ENCODE data around the gene PLEKHB2. TPM values are rescaled to one million over a fixed set of nuclear protein-coding genes. Genes with fewer than 3 reads are reported as not detected.

The PLEKHB2 gene
- total RNA-seq, 1 experiment from 2014 or later: 55.9 TPM

DNA sequence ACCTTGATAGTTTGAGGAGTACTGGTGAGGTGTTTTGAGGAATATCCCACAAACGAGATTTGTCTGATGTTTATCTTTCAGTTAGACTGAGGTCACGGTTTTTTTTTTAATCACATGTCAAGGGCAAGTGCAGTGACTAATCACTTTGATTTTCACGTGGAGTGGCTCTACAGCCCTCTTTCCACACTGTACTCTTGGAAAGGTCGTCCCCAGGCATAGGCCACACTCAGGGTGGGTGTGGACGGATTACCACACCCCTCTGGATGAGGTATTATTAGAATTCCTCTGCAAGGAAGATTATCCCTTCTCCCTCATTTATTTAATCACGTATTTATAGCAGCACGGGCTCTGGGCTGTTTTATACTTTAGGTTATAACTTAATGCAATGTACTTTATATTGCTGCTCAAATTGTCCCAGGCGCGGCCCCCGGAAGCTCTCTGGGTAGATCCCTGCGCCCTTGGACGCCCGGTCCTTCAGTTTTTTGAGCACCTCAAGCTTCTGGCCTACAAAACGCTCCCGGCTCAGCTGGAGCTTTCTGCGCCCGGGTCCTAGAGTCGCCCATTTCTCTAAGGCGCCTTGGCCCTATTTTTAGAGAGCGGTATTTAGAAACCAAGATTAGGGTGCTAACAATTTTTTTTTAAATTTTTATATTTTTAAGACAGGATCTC, 515 bp upstream of the PLEKHB2 start:
- TF ChIP-seq, protein P1, sequence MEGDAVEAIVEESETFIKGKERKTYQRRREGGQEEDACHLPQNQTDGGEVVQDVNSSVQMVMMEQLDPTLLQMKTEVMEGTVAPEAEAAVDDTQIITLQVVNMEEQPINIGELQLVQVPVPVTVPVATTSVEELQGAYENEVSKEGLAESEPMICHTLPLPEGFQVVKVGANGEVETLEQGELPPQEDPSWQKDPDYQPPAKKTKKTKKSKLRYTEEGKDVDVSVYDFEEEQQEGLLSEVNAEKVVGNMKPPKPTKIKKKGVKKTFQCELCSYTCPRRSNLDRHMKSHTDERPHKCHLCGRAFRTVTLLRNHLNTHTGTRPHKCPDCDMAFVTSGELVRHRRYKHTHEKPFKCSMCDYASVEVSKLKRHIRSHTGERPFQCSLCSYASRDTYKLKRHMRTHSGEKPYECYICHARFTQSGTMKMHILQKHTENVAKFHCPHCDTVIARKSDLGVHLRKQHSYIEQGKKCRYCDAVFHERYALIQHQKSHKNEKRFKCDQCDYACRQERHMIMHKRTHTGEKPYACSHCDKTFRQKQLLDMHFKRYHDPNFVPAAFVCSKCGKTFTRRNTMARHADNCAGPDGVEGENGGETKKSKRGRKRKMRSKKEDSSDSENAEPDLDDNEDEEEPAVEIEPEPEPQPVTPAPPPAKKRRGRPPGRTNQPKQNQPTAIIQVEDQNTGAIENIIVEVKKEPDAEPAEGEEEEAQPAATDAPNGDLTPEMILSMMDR (conservative IDR thresholded peaks at IDR 0.05): no peak

More for the DNA sequence above, 515 bp upstream of the PLEKHB2 start:
- no peak overlapping the region for H3K23ac ChIP-seq (ENCODE audit: insufficient read length, low read depth, low read length)
- Mint-ChIP-seq H3K27ac (peak overlapping the region; percentile 78 to 98 (median 93)), H3K9me3 (no peaks in the 10 kb centered on the region), H3K27me3 (ENCODE audit: low read depth) (no peaks in the 10 kb centered on the region), H3K4me3 (peak overlapping the region; percentile 89 to 93), H3K4me1 (peaks cover 22 to 23% of the 10 kb centered on the region in 2 experiments), H3K36me3 (ENCODE audit: insufficient read depth in 1 of 3, low read depth in 3 of 3) (peaks cover 3 to 7% (median 5%) of the 10 kb centered on the region in 3 experiments; a peak in 4 of 7 replicates)
- no peak overlapping the region for H3K56ac ChIP-seq (ENCODE audit: insufficient read length, low read depth, low read length)
- H3K9me3 ChIP-seq (ENCODE audit: control insufficient read depth, low read depth, low read length): no peaks in the 10 kb centered on the region
- peak overlapping the region; percentile 98 for H2AFZ ChIP-seq (ENCODE audit: low read length)
- H2BK120ac ChIP-seq (ENCODE audit: low read depth, low read length, poor library complexity, severe bottlenecking): no peak overlapping the region
- H3K79me2 ChIP-seq (ENCODE audit: insufficient read depth, low read length): peaks cover 31% of the 10 kb centered on the region; the same call in 1 of the 2 replicates
- DNase-seq: no peak
- no peak overlapping the region for H2BK20ac ChIP-seq (ENCODE audit: low read depth, low read length, poor library complexity, severe bottlenecking)
- peak overlapping the region; percentile 75 for H3K9ac ChIP-seq (ENCODE audit: extremely low read depth, insufficient read length, low read length)
- H2AK5ac ChIP-seq (ENCODE audit: insufficient read length, low read length): no peak overlapping the region
- peaks cover 9% of the 10 kb centered on the region; the same call in 1 of the 2 replicates for H3K4me1 ChIP-seq (ENCODE audit: insufficient read depth, low read length)
- H3K23me2 ChIP-seq (ENCODE audit: insufficient read length, low read depth, low read length, poor library complexity, severe bottlenecking): peaks cover 11% of the 10 kb centered on the region
- H4K8ac ChIP-seq (replicated peaks; ENCODE audit: insufficient read length, low read depth, low read length): no peak overlapping the region
- H3K27me3 ChIP-seq (ENCODE audit: insufficient read depth, low read length): no peaks in the 10 kb centered on the region
- H2BK5ac ChIP-seq (ENCODE audit: insufficient read length, low read length): peak overlapping the region; percentile 19
- no peak overlapping the region for H2BK12ac ChIP-seq (ENCODE audit: insufficient read length, low read depth, low read length)
- H3K4ac ChIP-seq (ENCODE audit: low read depth, low read length): no peak overlapping the region
- peak overlapping the region; percentile 86 for H3K4me2 ChIP-seq (ENCODE audit: insufficient read depth, insufficient read length, low read length)
- no peak overlapping the region for H3K27ac ChIP-seq (ENCODE audit: insufficient read length, low read depth, low read length)
- no peak overlapping the region for H4K5ac ChIP-seq (ENCODE audit: insufficient read length, low read depth, low read length)
- H3T11ph ChIP-seq (ENCODE audit: low read length): no peak overlapping the region
- H3K79me1 ChIP-seq (ENCODE audit: insufficient read depth, low read depth, low read length, poor library complexity, severe bottlenecking): peaks cover 6% of the 10 kb centered on the region
- no peak overlapping the region for H2BK15ac ChIP-seq (ENCODE audit: low read depth, low read length)
- no peak overlapping the region; the same call in 1 of the 2 replicates for H3K14ac ChIP-seq (ENCODE audit: insufficient read depth, low read length)
- WGBS (ENCODE audit: extremely low coverage, insufficient read length, low lambda C conversion rate): no CpG with 5 or more reads among the region's 20 CpGs
- H4K20me1 ChIP-seq (ENCODE audit: control insufficient read depth, insufficient read depth, insufficient read length): no peaks in the 10 kb centered on the region
- H4K91ac ChIP-seq (ENCODE audit: insufficient read length, low read depth, low read length): no peak overlapping the region
- peak overlapping the region; percentile 67 for H3K18ac ChIP-seq (ENCODE audit: insufficient read length, low read depth, low read length)
